HEK293 (cell line): ENCODE results near the gene MAGEA8.

Experiments used
- CTCF ChIP-seq: fragments of 450-650 bp; formaldehyde crosslinking; IDR thresholded peaks from 2 replicates; pipeline ENCODE4 v1.5.1; 2016; ENCODE audit warnings: missing biosample characterization, missing genetic modification characterization
- ZNF670 ChIP-seq: fragments of 450-650 bp; formaldehyde crosslinking; IDR thresholded peaks from 2 replicates; pipeline ENCODE4 v1.5.1; 2016; ENCODE audit warnings: missing biosample characterization, missing genetic modification characterization, low read depth
- ZNF747 ChIP-seq: fragments of 450-650 bp; formaldehyde crosslinking; IDR thresholded peaks from 2 replicates; pipeline ENCODE4 v1.5.1; 2016; ENCODE audit warnings: missing biosample characterization, missing genetic modification characterization

- TF ChIP-seq CTCF (tag by site-specific recombination) (no peak), ZNF670 (tag by site-specific recombination) (no peak), ZNF747 (tag by site-specific recombination) (no peak)
Measured at GRCh38 chrX:149858592-149858991, 22.4 kb upstream of the MAGEA8 start.
